Neuron (in vitro differentiated cells): ENCODE data around the gene SLC2A13.

Experiments used
- H2AFZ ChIP-seq: one replicate; pipeline ENCODE4 v1.6.1; 2013; ENCODE audit warnings: low read depth, mild to moderate bottlenecking, inconsistent platforms, low read length, moderate library complexity
- H3K27me3 ChIP-seq: one replicate; pipeline ENCODE4 v1.6.1; 2013; ENCODE audit warnings: low read length; ENCODE audit not compliant: insufficient read depth
- H3K36me3 ChIP-seq: one replicate; pipeline ENCODE4 v1.6.1; 2013; ENCODE audit warnings: low read length; ENCODE audit not compliant: insufficient read depth
- H3K4me1 ChIP-seq: one replicate; pipeline ENCODE4 v1.6.1; 2013; ENCODE audit warnings: low read length; ENCODE audit not compliant: insufficient read depth
- H3K4me3 ChIP-seq: 2 replicates; pipeline ENCODE4 v1.5.1; 2013; ENCODE audit warnings: mild to moderate bottlenecking, low read length, moderate library complexity
- H3K9me3 ChIP-seq: one replicate; pipeline ENCODE4 v1.6.1; 2013; ENCODE audit warnings: low read length

The SLC2A13 gene

GRCh38 chr12:39736406-39736805, 369.5 kb downstream of the SLC2A13 start:
- Histone ChIP-seq H3K36me3 (no peaks in the 10 kb centered on the region), H3K27me3 (no peaks in the 10 kb centered on the region), H3K4me3 (no peak overlapping the region), H3K9me3 (peaks cover 3% of the 10 kb centered on the region), H2AFZ (no peak overlapping the region), H3K4me1 (no peaks in the 10 kb centered on the region)

- Histone ChIP-seq H3K4me3 (no peak overlapping the region), H3K9me3 (no peaks in the 10 kb centered on the region), H3K4me1 (no peaks in the 10 kb centered on the region), H3K27me3 (no peaks in the 10 kb centered on the region), H3K36me3 (no peaks in the 10 kb centered on the region), H2AFZ (no peak overlapping the region)
Measured at GRCh38 chr12:39723831-39724230, 382.1 kb downstream of the SLC2A13 start.

- Histone ChIP-seq H3K27me3 (no peaks in the 10 kb centered on the region), H3K36me3 (no peaks in the 10 kb centered on the region)
Measured at GRCh38 chr12:39722504-39722903, 383.4 kb downstream of the SLC2A13 start.

GRCh38 chr12:39713552-39713951, 392.3 kb downstream of the SLC2A13 start:
- H2AFZ ChIP-seq, result no peak overlapping the region

More at GRCh38 chr12:39722504-39722903, 383.4 kb downstream of the SLC2A13 start:
- Histone ChIP-seq H3K4me1 (no peaks in the 10 kb centered on the region), H2AFZ (no peak overlapping the region), H3K9me3 (no peaks in the 10 kb centered on the region), H3K4me3 (no peak overlapping the region)

GRCh38 chr12:39712334-39712733, 393.5 kb downstream of the SLC2A13 start:
- H3K4me1 ChIP-seq, result no peaks in the 10 kb centered on the region
- no peak overlapping the region for H2AFZ ChIP-seq
- H3K4me3 ChIP-seq, result no peak overlapping the region
- H3K36me3 ChIP-seq, result no peaks in the 10 kb centered on the region
- no peaks in the 10 kb centered on the region for H3K9me3 ChIP-seq
- H3K27me3 ChIP-seq, result no peaks in the 10 kb centered on the region

More at GRCh38 chr12:39713552-39713951, 392.3 kb downstream of the SLC2A13 start:
- Histone ChIP-seq H3K36me3 (no peaks in the 10 kb centered on the region), H3K4me1 (no peaks in the 10 kb centered on the region), H3K9me3 (no peaks in the 10 kb centered on the region), H3K27me3 (no peaks in the 10 kb centered on the region), H3K4me3 (no peak overlapping the region)
